Mucosa of stomach (tissue), 1 donor: ENCODE measurements around the gene MAP2.

Experiments
- H3K27me3 ChIP-seq: one replicate; pipeline ENCODE4 v1.7.0; 2013; ENCODE audit warnings: mild to moderate bottlenecking, low read length; ENCODE audit not compliant: control insufficient read depth, insufficient read depth
- H3K36me3 ChIP-seq: one replicate; pipeline ENCODE4 v1.7.0; 2013; ENCODE audit warnings: low read length; ENCODE audit not compliant: control insufficient read depth, insufficient read depth
- H3K4me1 ChIP-seq: one replicate; pipeline ENCODE4 v1.7.0; 2013; ENCODE audit warnings: mild to moderate bottlenecking, low read length; ENCODE audit not compliant: control insufficient read depth, insufficient read depth
- H3K4me3 ChIP-seq: one replicate; pipeline ENCODE4 v1.7.0; 2013; ENCODE audit warnings: low read length
- H3K9ac ChIP-seq: one replicate; pipeline ENCODE4 v1.7.0; 2013; ENCODE audit warnings: mild to moderate bottlenecking, low read length, moderate library complexity
- H3K9me3 ChIP-seq: one replicate; pipeline ENCODE4 v1.7.0; 2013; ENCODE audit warnings: mild to moderate bottlenecking, low read length, moderate library complexity; ENCODE audit not compliant: control insufficient read depth
- donor health status: Pancreatic carcinoma.

MAP2 gene

GRCh38 chr2:209495855-209496585 lies 72.2 kb downstream of the MAP2 start:
- Histone ChIP-seq H3K9me3 (no peaks in the 10 kb centered on the region), H3K36me3 (no peaks in the 10 kb centered on the region), H3K9ac (no peak overlapping the region), H3K27me3 (no peaks in the 10 kb centered on the region), H3K4me3 (no peak overlapping the region), H3K4me1 (peaks cover 18% of the 10 kb centered on the region)

- no peak overlapping the region for H3K9ac ChIP-seq
- H3K9me3 ChIP-seq: no peaks in the 10 kb centered on the region
- H3K4me1 ChIP-seq: peaks cover 18% of the 10 kb centered on the region
- H3K36me3 ChIP-seq: no peaks in the 10 kb centered on the region
- no peak overlapping the region for H3K4me3 ChIP-seq
- H3K27me3 ChIP-seq: no peaks in the 10 kb centered on the region
These were observed 72.7 kb downstream of the MAP2 start for GRCh38 chr2:209496586-209496982.

- Histone ChIP-seq H3K9ac (no peak overlapping the region), H3K4me3 (no peak overlapping the region), H3K36me3 (no peaks in the 10 kb centered on the region), H3K9me3 (no peaks in the 10 kb centered on the region), H3K4me1 (peaks cover 18% of the 10 kb centered on the region), H3K27me3 (no peaks in the 10 kb centered on the region)
These were observed 74.8 kb downstream of the MAP2 start for GRCh38 chr2:209498614-209499013.

GRCh38 chr2:209499069-209499468 lies 75.2 kb downstream of the MAP2 start:
- no peaks in the 10 kb centered on the region for H3K9me3 ChIP-seq

GRCh38 chr2:209501579-209501978 lies 77.7 kb downstream of the MAP2 start:
- Histone ChIP-seq H3K36me3 (no peaks in the 10 kb centered on the region), H3K27me3 (no peaks in the 10 kb centered on the region), H3K9ac (no peak overlapping the region), H3K4me3 (no peak overlapping the region), H3K4me1 (peaks cover under 1% of the 10 kb centered on the region), H3K9me3 (no peaks in the 10 kb centered on the region)

More at GRCh38 chr2:209499069-209499468, 75.2 kb downstream of the MAP2 start:
- Histone ChIP-seq H3K36me3 (no peaks in the 10 kb centered on the region), H3K9ac (no peak overlapping the region), H3K4me1 (peaks cover 18% of the 10 kb centered on the region), H3K27me3 (no peaks in the 10 kb centered on the region), H3K4me3 (no peak overlapping the region)

- no peak overlapping the region for H3K4me3 ChIP-seq
- H3K36me3 ChIP-seq: no peaks in the 10 kb centered on the region
- no peak overlapping the region for H3K9ac ChIP-seq
- no peaks in the 10 kb centered on the region for H3K4me1 ChIP-seq
- H3K9me3 ChIP-seq: no peaks in the 10 kb centered on the region
- no peaks in the 10 kb centered on the region for H3K27me3 ChIP-seq
These were observed 81.6 kb downstream of the MAP2 start for GRCh38 chr2:209505410-209505809.

GRCh38 chr2:209508255-209508654 lies 84.4 kb downstream of the MAP2 start:
- Histone ChIP-seq H3K4me1 (no peaks in the 10 kb centered on the region), H3K9me3 (no peaks in the 10 kb centered on the region), H3K27me3 (no peaks in the 10 kb centered on the region), H3K36me3 (no peaks in the 10 kb centered on the region), H3K9ac (no peak overlapping the region), H3K4me3 (no peak overlapping the region)

GRCh38 chr2:209511637-209512036 lies 87.8 kb downstream of the MAP2 start:
- Histone ChIP-seq H3K4me1 (no peaks in the 10 kb centered on the region), H3K27me3 (no peaks in the 10 kb centered on the region), H3K36me3 (no peaks in the 10 kb centered on the region), H3K4me3 (no peak overlapping the region), H3K9ac (no peak overlapping the region), H3K9me3 (no peaks in the 10 kb centered on the region)

- Histone ChIP-seq H3K9ac (no peak overlapping the region), H3K4me1 (no peaks in the 10 kb centered on the region)
These were observed 89.1 kb downstream of the MAP2 start for GRCh38 chr2:209512971-209513370.

GRCh38 chr2:209517436-209517835 lies 93.6 kb downstream of the MAP2 start:
- no peaks in the 10 kb centered on the region for H3K36me3 ChIP-seq
- no peaks in the 10 kb centered on the region for H3K27me3 ChIP-seq
- H3K9ac ChIP-seq: no peak overlapping the region
- H3K4me1 ChIP-seq: no peaks in the 10 kb centered on the region
- no peaks in the 10 kb centered on the region for H3K9me3 ChIP-seq
- H3K4me3 ChIP-seq: no peak overlapping the region

More at GRCh38 chr2:209512971-209513370, 89.1 kb downstream of the MAP2 start:
- Histone ChIP-seq H3K36me3 (no peaks in the 10 kb centered on the region), H3K9me3 (no peaks in the 10 kb centered on the region), H3K4me3 (no peak overlapping the region), H3K27me3 (no peaks in the 10 kb centered on the region)

GRCh38 chr2:209519271-209519670 lies 95.4 kb downstream of the MAP2 start:
- H3K9me3 ChIP-seq: no peaks in the 10 kb centered on the region
- no peaks in the 10 kb centered on the region for H3K4me1 ChIP-seq
- H3K4me3 ChIP-seq: no peak overlapping the region
- no peaks in the 10 kb centered on the region for H3K27me3 ChIP-seq
- H3K9ac ChIP-seq: no peak overlapping the region
- no peaks in the 10 kb centered on the region for H3K36me3 ChIP-seq

GRCh38 chr2:209519906-209520305 lies 96.1 kb downstream of the MAP2 start:
- no peaks in the 10 kb centered on the region for H3K27me3 ChIP-seq
- no peaks in the 10 kb centered on the region for H3K4me1 ChIP-seq
- H3K9me3 ChIP-seq: no peaks in the 10 kb centered on the region
- H3K9ac ChIP-seq: no peak overlapping the region
- no peaks in the 10 kb centered on the region for H3K36me3 ChIP-seq
- no peak overlapping the region for H3K4me3 ChIP-seq
